PFSK-1 (cell line): ENCODE data around the gene ZNF407.

Experiments
- FOXP2 ChIP-seq: optimal IDR thresholded peaks from 2 replicates; pipeline ENCODE3; 2011; ENCODE audit warnings: borderline replicate concordance, control low read depth, inconsistent platforms; ENCODE audit not compliant: insufficient read depth; ENCODE audit errors: extremely low read length, extremely low read depth
- POLR2AphosphoS5 ChIP-seq: IDR thresholded peaks from 2 replicates; pipeline ENCODE4 v1.6.1; 2012; ENCODE audit warnings: low read depth, mild to moderate bottlenecking, control low read depth, low read length, moderate library complexity
- SIN3A ChIP-seq: IDR thresholded peaks from 2 replicates; pipeline ENCODE4 v1.6.1; 2012; ENCODE audit warnings: mild to moderate bottlenecking, low read length, moderate library complexity, borderline replicate concordance; ENCODE audit not compliant: insufficient read depth
- TAF1 ChIP-seq: IDR thresholded peaks from 2 replicates; pipeline ENCODE4 v1.6.1; 2012; ENCODE audit warnings: low read length, control low read depth, borderline replicate concordance; ENCODE audit not compliant: insufficient read depth
- TF ChIP-seq, protein P1 (sequence below), 2 experiments: IDR thresholded peaks; 2 replicates each; pipeline versions ENCODE4 v1.6.1 to v1.8.0; 2011 to 2012; ENCODE audit warnings: low read depth in 2 of 2, low read length in 2 of 2, control low read depth in 1 of 2, inconsistent platforms in 1 of 2, mild to moderate bottlenecking in 1 of 2, moderate library complexity in 1 of 2; ENCODE audit not compliant: insufficient read depth in 1 of 2

The ZNF407 gene

DNA sequence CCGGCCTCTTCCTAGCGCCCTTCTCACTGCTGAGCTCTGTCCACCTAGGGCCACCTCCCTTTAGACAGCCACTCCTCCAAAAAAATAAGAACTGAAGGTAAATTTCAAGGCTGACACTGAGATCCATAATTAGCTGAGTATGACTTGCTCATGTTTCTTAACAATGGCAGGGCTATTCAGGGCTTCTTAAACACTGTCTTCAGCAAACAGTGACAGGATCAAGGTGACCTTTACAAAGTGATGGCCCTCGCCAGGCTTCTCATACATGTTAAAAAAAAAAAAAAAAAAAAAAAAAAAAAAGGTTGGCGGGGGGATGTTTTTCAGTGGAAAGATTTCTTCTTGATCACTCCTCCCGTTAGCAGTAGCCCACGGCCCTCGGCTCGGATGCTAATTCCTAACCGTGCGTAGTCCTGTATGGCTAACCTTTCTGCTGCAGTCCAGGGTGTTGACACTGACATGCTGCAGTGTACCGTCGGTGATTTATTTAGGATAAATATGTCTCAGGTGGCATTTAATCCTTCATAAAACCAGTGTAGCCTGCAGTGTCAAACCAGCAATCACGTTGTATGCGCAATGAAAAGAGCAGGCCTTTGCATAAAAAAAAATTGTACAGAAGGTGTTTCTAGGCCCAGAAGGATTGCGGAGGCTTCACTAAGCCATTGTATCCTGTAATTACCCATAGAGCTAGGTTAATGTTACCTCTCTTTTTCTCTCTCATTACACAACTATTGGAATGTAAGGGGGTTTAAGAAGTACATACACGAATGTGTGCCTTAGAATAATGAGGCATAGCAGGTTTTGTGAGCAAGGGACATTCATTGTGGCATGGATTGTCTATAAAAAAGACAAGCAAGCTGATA, 468.6 kb downstream of the ZNF407 start:
- TF ChIP-seq SIN3A = no peak

DNA sequence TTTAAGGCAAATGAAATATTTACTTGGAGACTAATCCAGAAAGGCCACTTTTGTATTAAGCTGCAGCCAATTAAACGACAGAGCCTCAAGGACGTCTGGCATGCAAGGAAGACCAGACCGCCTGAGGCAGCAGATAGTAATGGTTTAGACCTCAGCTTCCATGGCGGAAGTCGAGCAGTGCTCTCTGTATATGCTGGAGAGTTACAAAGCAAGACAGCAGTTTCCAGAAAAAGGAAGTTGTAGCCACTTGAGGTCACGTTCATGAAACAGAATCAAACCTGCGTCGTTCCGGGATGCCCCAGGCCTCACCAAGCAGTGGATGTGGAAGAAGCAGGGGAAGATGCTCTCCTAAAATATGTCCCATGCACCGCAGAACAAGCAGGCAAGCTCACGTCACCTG, 469.3 kb downstream of the ZNF407 start:
- TF ChIP-seq FOXP2 (no peak), POLR2AphosphoS5 (no peak), SIN3A (no peak), TAF1 (no peak)
- TF ChIP-seq, protein P1, sequence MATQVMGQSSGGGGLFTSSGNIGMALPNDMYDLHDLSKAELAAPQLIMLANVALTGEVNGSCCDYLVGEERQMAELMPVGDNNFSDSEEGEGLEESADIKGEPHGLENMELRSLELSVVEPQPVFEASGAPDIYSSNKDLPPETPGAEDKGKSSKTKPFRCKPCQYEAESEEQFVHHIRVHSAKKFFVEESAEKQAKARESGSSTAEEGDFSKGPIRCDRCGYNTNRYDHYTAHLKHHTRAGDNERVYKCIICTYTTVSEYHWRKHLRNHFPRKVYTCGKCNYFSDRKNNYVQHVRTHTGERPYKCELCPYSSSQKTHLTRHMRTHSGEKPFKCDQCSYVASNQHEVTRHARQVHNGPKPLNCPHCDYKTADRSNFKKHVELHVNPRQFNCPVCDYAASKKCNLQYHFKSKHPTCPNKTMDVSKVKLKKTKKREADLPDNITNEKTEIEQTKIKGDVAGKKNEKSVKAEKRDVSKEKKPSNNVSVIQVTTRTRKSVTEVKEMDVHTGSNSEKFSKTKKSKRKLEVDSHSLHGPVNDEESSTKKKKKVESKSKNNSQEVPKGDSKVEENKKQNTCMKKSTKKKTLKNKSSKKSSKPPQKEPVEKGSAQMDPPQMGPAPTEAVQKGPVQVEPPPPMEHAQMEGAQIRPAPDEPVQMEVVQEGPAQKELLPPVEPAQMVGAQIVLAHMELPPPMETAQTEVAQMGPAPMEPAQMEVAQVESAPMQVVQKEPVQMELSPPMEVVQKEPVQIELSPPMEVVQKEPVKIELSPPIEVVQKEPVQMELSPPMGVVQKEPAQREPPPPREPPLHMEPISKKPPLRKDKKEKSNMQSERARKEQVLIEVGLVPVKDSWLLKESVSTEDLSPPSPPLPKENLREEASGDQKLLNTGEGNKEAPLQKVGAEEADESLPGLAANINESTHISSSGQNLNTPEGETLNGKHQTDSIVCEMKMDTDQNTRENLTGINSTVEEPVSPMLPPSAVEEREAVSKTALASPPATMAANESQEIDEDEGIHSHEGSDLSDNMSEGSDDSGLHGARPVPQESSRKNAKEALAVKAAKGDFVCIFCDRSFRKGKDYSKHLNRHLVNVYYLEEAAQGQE (IDR thresholded peaks at IDR 0.05; ENCODE audit: insufficient read depth in 1 of 2, low read depth in 2 of 2, low read length in 2 of 2) = no peak

- no peak for TF ChIP-seq POLR2AphosphoS5
- TF ChIP-seq, protein P1 (IDR thresholded peaks at IDR 0.05; ENCODE audit: insufficient read depth in 1 of 2, low read depth in 2 of 2, low read length in 2 of 2) = no peak
- TF ChIP-seq SIN3A = no peak
Observed at GRCh38 chr18:75067996-75068645, 470.5 kb downstream of the ZNF407 start.

- TF ChIP-seq, protein P1 (IDR thresholded peaks at IDR 0.05; ENCODE audit: insufficient read depth in 1 of 2, low read depth in 2 of 2, low read length in 2 of 2) = no peak
- TF ChIP-seq SIN3A (no peak), POLR2AphosphoS5 (no peak), FOXP2 (no peak), TAF1 (no peak)
Observed at GRCh38 chr18:75068682-75069435, 471.2 kb downstream of the ZNF407 start.

DNA sequence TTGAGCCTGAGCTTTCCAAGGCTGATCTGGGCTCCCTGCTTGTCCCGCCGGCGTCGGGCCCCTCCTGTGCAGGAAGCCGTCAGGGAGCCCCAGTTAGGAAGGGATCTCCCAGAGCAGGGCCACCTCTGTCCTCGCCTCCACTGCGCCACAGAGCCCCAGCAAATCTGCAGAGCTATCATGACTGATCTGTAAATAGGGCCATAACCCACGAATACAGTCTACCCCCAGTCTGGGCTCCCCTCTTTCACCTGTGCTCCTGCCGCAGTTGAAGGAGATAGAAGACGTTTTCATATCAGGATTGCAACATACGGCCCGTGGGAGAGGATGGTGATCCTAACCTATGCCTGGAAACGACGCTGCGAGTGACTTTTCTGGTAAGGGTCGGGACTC, 472.6 kb downstream of the ZNF407 start:
- no peak for TF ChIP-seq FOXP2
- no peak for TF ChIP-seq POLR2AphosphoS5
- TF ChIP-seq, protein P1 (IDR thresholded peaks at IDR 0.05; ENCODE audit: insufficient read depth in 1 of 2, low read depth in 2 of 2, low read length in 2 of 2) = no peak
- no peak for TF ChIP-seq TAF1
- no peak for TF ChIP-seq SIN3A
